Loucy (cell line): ENCODE data around the gene LINGO1.

ENCODE experiments used
- H2AFZ ChIP-seq: fragments of 200-600 bp; sonication (generic); 2 replicates; pipeline ENCODE4 v1.6.0; 2016; ENCODE audit warnings: antibody characterized with exemption, mild to moderate bottlenecking, low read length, moderate library complexity
- H3F3A ChIP-seq: fragments of 200-600 bp; 2 replicates; pipeline ENCODE4 v1.6.0; 2016; ENCODE audit warnings: antibody characterized with exemption, low read depth, mild to moderate bottlenecking
- H3K27me3 ChIP-seq: fragments of 200-600 bp; sonication (generic); 2 replicates; pipeline ENCODE4 v1.6.1; 2014; ENCODE audit warnings: low read length, mild to moderate bottlenecking; ENCODE audit not compliant: insufficient read depth, poor library complexity, severe bottlenecking
- H3K36me3 ChIP-seq: fragments of 200-600 bp; sonication (generic); 2 replicates; pipeline ENCODE4 v1.6.1; 2016; ENCODE audit warnings: low read length; ENCODE audit not compliant: insufficient read depth
- H3K4me1 ChIP-seq: fragments of 200-600 bp; sonication (generic); 2 replicates; pipeline ENCODE4 v1.5.1; 2014; ENCODE audit warnings: low read length, mild to moderate bottlenecking; ENCODE audit not compliant: insufficient read depth, poor library complexity, severe bottlenecking
- H3K4me2 ChIP-seq: fragments of 200-600 bp; sonication (generic); 2 replicates; pipeline ENCODE4 v1.6.0; 2014; ENCODE audit warnings: antibody characterized with exemption, low read length, low read depth, mild to moderate bottlenecking; ENCODE audit not compliant: poor library complexity, severe bottlenecking
- H3K4me3 ChIP-seq: fragments of 200-600 bp; sonication (generic); 2 replicates; pipeline ENCODE4 v1.5.1; 2014; ENCODE audit warnings: low read length, mild to moderate bottlenecking, mixed read lengths; ENCODE audit not compliant: poor library complexity, severe bottlenecking
- H3K79me2 ChIP-seq: fragments of 200-600 bp; sonication (generic); 2 replicates; pipeline ENCODE4 v1.6.1; 2014; ENCODE audit warnings: low read length; ENCODE audit not compliant: insufficient read depth
- H3K9ac ChIP-seq: fragments of 200-600 bp; sonication (generic); 2 replicates; pipeline ENCODE4 v1.6.0; 2014; ENCODE audit warnings: mild to moderate bottlenecking, low read depth, low read length, moderate library complexity; ENCODE audit not compliant: poor library complexity, severe bottlenecking
- H3K9me2 ChIP-seq: fragments of 200-600 bp; sonication (generic); replicated peaks from 2 replicates; pipeline ENCODE4 v1.6.1; 2016; ENCODE audit warnings: low read depth, low read length, mixed read lengths
- H3K9me3 ChIP-seq: fragments of 200-600 bp; sonication (generic); 2 replicates; pipeline ENCODE4 v1.6.1; 2014; ENCODE audit warnings: mild to moderate bottlenecking, antibody characterized with exemption, low read length, low read depth; ENCODE audit not compliant: insufficient read depth
- H4K20me1 ChIP-seq: fragments of 200-600 bp; sonication (generic); 2 replicates; pipeline ENCODE4 v1.6.0; 2014; ENCODE audit warnings: antibody characterized with exemption, low read length, mild to moderate bottlenecking; ENCODE audit not compliant: insufficient read depth, poor library complexity, severe bottlenecking
- EZH2phosphoT487 ChIP-seq: fragments of 200-600 bp; IDR thresholded peaks from 2 replicates; pipeline ENCODE4 v1.6.1; 2018; ENCODE audit warnings: antibody characterized with exemption, mild to moderate bottlenecking, moderate library complexity, borderline replicate concordance
- TF ChIP-seq, protein P1 (sequence below): fragments of 200-600 bp; sonication (generic); conservative IDR thresholded peaks from 2 replicates; pipeline ENCODE4 v1.5.1; 2014; ENCODE audit warnings: mild to moderate bottlenecking, antibody characterized with exemption, low read length

The LINGO1 gene

DNA sequence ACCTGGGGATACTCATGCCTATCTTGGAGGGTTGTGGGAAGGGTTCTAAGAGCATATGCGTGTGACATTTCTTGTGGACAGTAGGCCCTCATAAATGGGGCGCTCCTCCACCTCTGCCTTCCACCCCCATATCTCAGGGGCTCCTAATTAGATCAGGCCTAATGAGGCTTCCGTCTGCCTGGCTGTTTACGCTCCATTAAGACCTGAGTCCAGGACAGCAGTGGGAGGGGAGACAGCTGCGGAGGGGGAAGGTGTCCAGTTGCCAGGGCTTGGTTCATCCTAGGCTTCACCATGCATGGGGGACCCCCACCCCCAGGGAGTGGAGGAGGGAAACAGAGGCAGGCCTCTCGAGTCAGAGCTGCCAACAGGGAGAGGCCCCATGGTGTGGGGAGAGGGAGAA is 9.3 kb upstream of the LINGO1 start:
- no peak for TF ChIP-seq EZH2phosphoT487
- Histone ChIP-seq H3F3A (no peaks in the 10 kb centered on the region), H3K4me2 (no peak overlapping the region), H3K9me3 (no peaks in the 10 kb centered on the region), H3K27me3 (no peaks in the 10 kb centered on the region), H2AFZ (no peak overlapping the region), H3K79me2 (no peaks in the 10 kb centered on the region), H3K4me1 (no peaks in the 10 kb centered on the region), H3K9ac (no peak overlapping the region), H3K9me2 (no peaks in the 10 kb centered on the region), H4K20me1 (no peaks in the 10 kb centered on the region), H3K4me3 (no peak overlapping the region), H3K36me3 (no peaks in the 10 kb centered on the region)

DNA sequence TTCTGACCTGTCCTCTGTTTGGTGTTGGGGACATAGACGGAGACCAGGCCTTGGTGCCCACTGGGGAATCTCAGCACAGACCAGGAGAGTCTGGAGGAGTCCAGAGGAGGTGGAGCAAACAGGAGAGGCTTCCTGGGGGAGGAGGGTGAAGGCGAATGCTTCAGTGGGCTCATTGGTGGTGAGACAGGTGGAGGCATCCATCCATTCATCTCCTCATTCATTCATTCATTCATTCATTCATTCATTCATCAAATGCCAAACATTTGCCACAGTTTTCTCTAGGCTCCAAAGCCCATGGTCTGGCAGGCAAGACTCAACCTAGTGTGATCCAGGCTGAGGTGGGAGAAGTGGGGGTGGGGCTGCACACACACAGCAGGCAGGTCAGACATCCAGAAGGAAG is 7.9 kb upstream of the LINGO1 start:
- Histone ChIP-seq H3K9me2 (no peaks in the 10 kb centered on the region), H4K20me1 (no peaks in the 10 kb centered on the region), H3K4me3 (no peak overlapping the region), H3K9ac (no peak overlapping the region), H2AFZ (no peak overlapping the region), H3K36me3 (no peaks in the 10 kb centered on the region), H3K4me1 (no peaks in the 10 kb centered on the region), H3K9me3 (no peaks in the 10 kb centered on the region), H3F3A (no peaks in the 10 kb centered on the region), H3K4me2 (no peak overlapping the region), H3K79me2 (no peaks in the 10 kb centered on the region), H3K27me3 (no peaks in the 10 kb centered on the region)
- TF ChIP-seq, protein P1, sequence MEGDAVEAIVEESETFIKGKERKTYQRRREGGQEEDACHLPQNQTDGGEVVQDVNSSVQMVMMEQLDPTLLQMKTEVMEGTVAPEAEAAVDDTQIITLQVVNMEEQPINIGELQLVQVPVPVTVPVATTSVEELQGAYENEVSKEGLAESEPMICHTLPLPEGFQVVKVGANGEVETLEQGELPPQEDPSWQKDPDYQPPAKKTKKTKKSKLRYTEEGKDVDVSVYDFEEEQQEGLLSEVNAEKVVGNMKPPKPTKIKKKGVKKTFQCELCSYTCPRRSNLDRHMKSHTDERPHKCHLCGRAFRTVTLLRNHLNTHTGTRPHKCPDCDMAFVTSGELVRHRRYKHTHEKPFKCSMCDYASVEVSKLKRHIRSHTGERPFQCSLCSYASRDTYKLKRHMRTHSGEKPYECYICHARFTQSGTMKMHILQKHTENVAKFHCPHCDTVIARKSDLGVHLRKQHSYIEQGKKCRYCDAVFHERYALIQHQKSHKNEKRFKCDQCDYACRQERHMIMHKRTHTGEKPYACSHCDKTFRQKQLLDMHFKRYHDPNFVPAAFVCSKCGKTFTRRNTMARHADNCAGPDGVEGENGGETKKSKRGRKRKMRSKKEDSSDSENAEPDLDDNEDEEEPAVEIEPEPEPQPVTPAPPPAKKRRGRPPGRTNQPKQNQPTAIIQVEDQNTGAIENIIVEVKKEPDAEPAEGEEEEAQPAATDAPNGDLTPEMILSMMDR: no peak
- TF ChIP-seq EZH2phosphoT487: no peak

DNA sequence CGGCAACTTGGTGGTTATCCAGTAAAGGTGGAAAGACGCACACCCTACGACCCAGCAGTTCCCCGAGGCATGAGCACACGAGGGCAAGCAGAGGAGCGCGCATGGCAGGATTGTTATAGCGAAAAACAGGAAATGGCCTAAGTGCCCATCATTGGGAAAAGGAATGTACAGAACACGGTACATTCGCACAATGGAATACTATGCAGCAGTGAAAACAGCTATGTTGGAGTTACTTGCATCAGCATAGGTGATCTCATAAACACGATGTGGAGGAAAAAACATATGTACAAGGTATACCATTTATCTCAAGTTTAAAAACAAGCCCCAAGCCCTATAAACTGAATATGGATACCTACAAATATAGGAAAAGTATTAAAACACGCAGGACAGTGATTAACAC is 6.7 kb upstream of the LINGO1 start:
- no peak for TF ChIP-seq EZH2phosphoT487
- TF ChIP-seq, protein P1: no peak
- no peaks in the 10 kb centered on the region for H3K9me2 ChIP-seq
- H3F3A ChIP-seq: no peaks in the 10 kb centered on the region
- no peak overlapping the region for H2AFZ ChIP-seq
- H3K36me3 ChIP-seq: no peaks in the 10 kb centered on the region
- H3K4me1 ChIP-seq: no peaks in the 10 kb centered on the region
- H3K9ac ChIP-seq: no peak overlapping the region
- H3K27me3 ChIP-seq: no peaks in the 10 kb centered on the region
- no peaks in the 10 kb centered on the region for H4K20me1 ChIP-seq
- H3K4me2 ChIP-seq: no peak overlapping the region
- no peak overlapping the region for H3K4me3 ChIP-seq
- no peaks in the 10 kb centered on the region for H3K9me3 ChIP-seq
- no peaks in the 10 kb centered on the region for H3K79me2 ChIP-seq

DNA sequence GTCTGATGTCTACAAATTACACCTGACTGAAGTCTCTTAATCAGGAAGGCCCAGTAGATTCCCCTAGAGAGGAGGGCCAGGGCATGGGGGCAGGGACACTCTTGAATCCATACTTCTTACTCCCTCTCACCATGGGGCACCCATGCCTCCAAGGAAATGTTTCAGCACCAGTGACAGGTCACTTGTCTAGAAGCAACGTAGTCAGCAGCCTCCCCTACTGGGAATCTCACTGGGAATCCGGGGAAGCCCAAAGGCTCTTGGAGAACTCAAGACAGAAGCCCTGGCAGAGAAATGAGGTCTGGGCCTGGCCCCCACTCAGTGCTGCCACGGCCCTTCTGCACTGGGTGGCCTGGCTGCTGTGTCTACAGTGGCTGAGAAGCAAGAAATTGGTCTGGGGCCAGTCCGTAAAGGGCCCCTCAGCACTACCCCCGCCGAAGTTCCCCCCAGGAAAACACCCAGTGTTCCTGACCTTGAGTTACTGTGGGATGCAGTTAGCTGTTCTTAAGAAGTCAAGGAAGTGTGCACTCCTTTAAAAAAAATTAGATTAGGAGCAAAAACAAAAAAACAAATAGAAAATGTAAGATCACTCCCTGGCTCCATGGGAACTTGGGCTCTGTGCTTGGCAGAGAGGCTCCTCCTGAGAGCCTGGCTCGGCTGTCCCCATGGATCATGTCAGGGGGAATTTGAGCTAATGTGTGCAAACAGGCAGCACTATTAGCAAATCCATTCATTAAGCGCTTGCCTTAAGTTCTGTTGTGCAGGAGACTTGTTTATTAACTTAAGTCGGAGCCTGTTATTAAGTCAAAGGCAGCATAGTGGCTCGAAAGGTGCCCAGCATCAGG is 5.4 kb upstream of the LINGO1 start:
- Histone ChIP-seq H3K4me3 (no peak overlapping the region), H3K9me2 (no peaks in the 10 kb centered on the region), H3F3A (no peaks in the 10 kb centered on the region), H3K27me3 (no peaks in the 10 kb centered on the region), H3K9ac (no peak overlapping the region), H3K79me2 (no peaks in the 10 kb centered on the region), H4K20me1 (no peaks in the 10 kb centered on the region), H3K36me3 (no peaks in the 10 kb centered on the region), H2AFZ (no peak overlapping the region), H3K4me1 (peaks cover 3% of the 10 kb centered on the region), H3K4me2 (no peak overlapping the region), H3K9me3 (no peaks in the 10 kb centered on the region)
- TF ChIP-seq, protein P1: no peak
- no peak for TF ChIP-seq EZH2phosphoT487
